HG03439 (cell line): ENCODE measurements around the gene SCNN1A.

Source experiments
- ATAC-seq: cut with Tn5 transposase; IDR thresholded peaks from one replicate; pipeline ENCODE4 v1.9.1; 2021; ENCODE audit warnings: mild to moderate bottlenecking, moderate library complexity; ENCODE audit not compliant: unreplicated experiment

Gene SCNN1A

GRCh38 chr12:6384499-6385436 is 9.4 kb upstream of the SCNN1A start:
- no peak for ATAC-seq

- no peak for ATAC-seq
Measured at GRCh38 chr12:6383572-6384498, 8.5 kb upstream of the SCNN1A start, which contains the start of gene LTBR. TSS of gene LTBR (plus strand) at chr12:6384162. CDS start at chr12:6384359, 197 bp downstream.

- ATAC-seq = no peak
Measured at GRCh38 chr12:6382982-6383381, 7.6 kb upstream of the SCNN1A start.

- ATAC-seq = no peak
Measured at GRCh38 chr12:6382371-6382770, 7.0 kb upstream of the SCNN1A start.

- no peak for ATAC-seq
Measured at GRCh38 chr12:6380141-6381121, 5.1 kb upstream of the SCNN1A start.

GRCh38 chr12:6378709-6379472 is 3.5 kb upstream of the SCNN1A start:
- no peak for ATAC-seq

- ATAC-seq = no peak
Measured at GRCh38 chr12:6377667-6377994, 2.3 kb upstream of the SCNN1A start.

- ATAC-seq = no peak
Measured at GRCh38 chr12:6376870-6377666, 1.7 kb upstream of the SCNN1A start.

GRCh38 chr12:6376079-6376869 is 911 bp upstream of the SCNN1A start:
- no peak for ATAC-seq

GRCh38 chr12:6374786-6375160 is 590 bp downstream of the SCNN1A start:
- ATAC-seq = no peak

GRCh38 chr12:6374028-6374785 is 1.2 kb downstream of the SCNN1A start:
- ATAC-seq = no peak

GRCh38 chr12:6373022-6373787 is 2.2 kb downstream of the SCNN1A start:
- ATAC-seq = no peak

- no peak for ATAC-seq
Measured at GRCh38 chr12:6372403-6373003, 2.9 kb downstream of the SCNN1A start.

GRCh38 chr12:6370994-6371754 is 4.2 kb downstream of the SCNN1A start:
- ATAC-seq = no peak

- ATAC-seq = no peak
Measured at GRCh38 chr12:6370576-6370935, 4.8 kb downstream of the SCNN1A start.
